CD4-positive, alpha-beta memory T cell (primary cell): ENCODE results near the gene CTXND1. TPM values are rescaled to one million over a fixed set of nuclear protein-coding genes. Genes with fewer than 3 reads are reported as not detected.
A peak's percentile ranks its signal among the peaks of the same experiment; 100 is the strongest.

Source experiments
- CTCF ChIA-PET: fragments of 350-600 bp; sonication (Branson Sonifier 250); formaldehyde crosslinking; loops from one replicate; lab custom pipeline; 2021; ENCODE audit warnings: inconsistent platforms; ENCODE audit not compliant: partially characterized antibody; lab: Charles Lee
- POLR2A ChIA-PET: fragments of 350-600 bp; sonication (Branson Sonifier 250); formaldehyde crosslinking; loops from one replicate; lab custom pipeline; 2021; ENCODE audit not compliant: partially characterized antibody; lab: Charles Lee
- DNase-seq, 5 donors: peaks; one replicate each; pipeline versions ENCODE4 v3.0.0 to v3.0.0-alpha.2; 2020 to 2022; ENCODE audit warnings: mixed read lengths in 1 of 5
- H3K27ac ChIP-seq: one replicate; pipeline ENCODE4 v1.7.0; 2013; ENCODE audit warnings: low read depth, low read length
- H3K27me3 ChIP-seq: 2 replicates; pipeline ENCODE4 v1.7.0; 2013; ENCODE audit warnings: mild to moderate bottlenecking, low read length, moderate library complexity; ENCODE audit not compliant: insufficient read depth
- H3K36me3 ChIP-seq: 2 replicates; pipeline ENCODE4 v1.7.0; 2013; ENCODE audit warnings: mild to moderate bottlenecking, low read length, moderate library complexity; ENCODE audit not compliant: insufficient read depth
- H3K4me1 ChIP-seq: 2 replicates; pipeline ENCODE4 v1.7.0; 2013; ENCODE audit warnings: mild to moderate bottlenecking, low read length, moderate library complexity; ENCODE audit not compliant: insufficient read depth
- H3K4me3 ChIP-seq, 2 donors: one replicate each; pipeline ENCODE4 v1.7.0; 2013; ENCODE audit warnings: low read length in 2 of 2, mild to moderate bottlenecking in 1 of 2
- H3K9me3 ChIP-seq, 2 donors: one replicate each; pipeline ENCODE4 v1.7.0; 2013; ENCODE audit warnings: low read length in 2 of 2, control low read depth in 1 of 2; ENCODE audit not compliant: control insufficient read depth in 1 of 2
- H3K27ac Mint-ChIP-seq, 7 donors: one replicate each; pipeline ENCODE4 v1.8.0; 2020 to 2021; ENCODE audit warnings: mixed read lengths in 7 of 7, mild to moderate bottlenecking in 6 of 7, inconsistent platforms in 3 of 7, moderate library complexity in 3 of 7
- H3K27me3 Mint-ChIP-seq, 2 donors: one replicate each; pipeline ENCODE4 v1.8.0; 2020 to 2021; ENCODE audit warnings: mixed read lengths in 2 of 2
- H3K36me3 Mint-ChIP-seq, 2 donors: one replicate each; pipeline ENCODE4 v1.8.0; 2020 to 2021; ENCODE audit warnings: mixed read lengths in 2 of 2, inconsistent platforms in 1 of 2, mild to moderate bottlenecking in 1 of 2
- H3K4me1 Mint-ChIP-seq, 4 donors: one replicate each; pipeline ENCODE4 v1.8.0; 2020 to 2021; ENCODE audit warnings: mixed read lengths in 4 of 4, mild to moderate bottlenecking in 1 of 4
- H3K4me3 Mint-ChIP-seq, 8 donors: one replicate each; pipeline ENCODE4 v1.8.0; 2020 to 2021; ENCODE audit warnings: mixed read lengths in 8 of 8, mild to moderate bottlenecking in 7 of 8, moderate library complexity in 6 of 8, inconsistent platforms in 3 of 8
- H3K9me3 Mint-ChIP-seq, 8 donors: one replicate each; pipeline ENCODE4 v1.8.0; 2020 to 2021; ENCODE audit warnings: mixed read lengths in 8 of 8, mild to moderate bottlenecking in 5 of 8, inconsistent platforms in 3 of 8, moderate library complexity in 1 of 8
- intact Hi-C: fragments of 100-400 bp; cut with micrococcal nuclease; formaldehyde crosslinking; loops from one replicate; pipeline ENCODE4 v1.15.1; 2023
- polyA plus RNA-seq, 2 donors: library from polyadenylated mRNA; unstranded; fragments of 300-500 nt; fragmentation: Illumina TruSeq; gene quantifications; one replicate each; pipeline ENCODE4 v1.2.3, GENCODE V29; 2021
- total RNA-seq, 2 experiments: library from RNA; stranded (reverse); gene quantifications; one replicate each; pipeline ENCODE4 v1.2.3, GENCODE V29; 2021

Gene CTXND1
- total and polyA plus RNA-seq, 4 experiments from 2014 or later, result not detected

- no peak overlapping the region for H3K27ac ChIP-seq
- intact Hi-C loops, result no loop called here
Measured at GRCh38 chr15:80175436-80175835, 76.6 kb downstream of the CTXND1 start.

DNA sequence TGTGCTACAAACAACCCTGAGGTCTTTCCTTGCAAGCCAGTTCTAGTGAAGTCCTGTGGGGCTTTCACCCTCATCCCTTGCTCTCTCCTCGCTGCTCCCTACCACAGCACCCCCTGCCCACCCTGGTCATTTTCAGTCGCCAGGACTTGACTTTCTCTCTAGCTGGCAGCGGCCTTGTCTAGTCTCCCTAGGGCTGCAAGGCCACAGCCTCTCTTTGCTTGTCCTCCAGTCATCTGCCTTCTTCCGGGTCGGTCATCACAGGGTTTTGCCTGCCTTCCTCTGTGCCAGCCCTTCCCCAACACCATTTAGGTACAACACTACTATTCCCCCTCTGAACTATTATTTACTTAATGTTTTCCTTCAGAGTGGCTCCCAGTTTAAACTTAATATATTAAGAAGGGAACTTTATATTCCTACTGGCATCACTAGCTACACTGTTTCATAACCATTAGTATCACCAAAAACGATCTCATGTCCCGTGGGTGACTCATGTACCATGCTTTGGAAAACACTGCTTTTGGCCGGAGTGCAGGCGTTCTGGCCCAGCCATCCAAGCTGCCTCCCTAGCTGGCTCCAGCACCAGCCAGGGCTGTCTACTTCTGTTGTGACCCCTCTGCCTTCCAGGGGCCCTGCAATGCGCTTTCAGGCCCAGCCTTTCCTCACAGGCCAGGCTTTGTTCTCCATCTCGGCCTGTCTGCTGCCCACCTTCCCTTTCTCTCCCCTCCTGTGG is 77.8 kb downstream of the CTXND1 start:
- DNase-seq, result no peak
- Histone ChIP-seq H3K27ac (no peak overlapping the region), H3K4me3 (no peak overlapping the region), H3K9me3 (no peaks in the 10 kb centered on the region), H3K4me1 (no peaks in the 10 kb centered on the region), H3K27me3 (no peaks in the 10 kb centered on the region), H3K36me3 (no peaks in the 10 kb centered on the region)
- CTCF ChIA-PET, result interaction anchor here (0.8 to 5.9 kb wide), 9 partner anchors 8 to 795 kb away, joined by 3 to 56 read pairs (median 4); no protein-coding TSS in a partner anchor
- Mint-ChIP-seq H3K4me3 (no peak overlapping the region), H3K36me3 (peaks cover 8 to 28% of the 10 kb centered on the region in 2 donors), H3K27me3 (no peaks in the 10 kb centered on the region), H3K4me1 (no peaks in the 10 kb centered on the region), H3K9me3 (no peaks in the 10 kb centered on the region), H3K27ac (peak overlapping the region in 1 of 7 donors; percentile 84)
- intact Hi-C loops, result loop anchor here (5.0 kb wide), 1 partner anchor 112 kb away; no protein-coding TSS in a partner anchor
- POLR2A ChIA-PET, result no interaction called here

More at GRCh38 chr15:80175436-80175835, 76.6 kb downstream of the CTXND1 start:
- H3K27me3 Mint-ChIP-seq, result no peaks in the 10 kb centered on the region
- Histone ChIP-seq H3K4me3 (no peak overlapping the region), H3K27me3 (no peaks in the 10 kb centered on the region), H3K36me3 (no peaks in the 10 kb centered on the region), H3K4me1 (no peaks in the 10 kb centered on the region), H3K9me3 (no peaks in the 10 kb centered on the region)
- peaks cover 9 to 31% of the 10 kb centered on the region in 2 donors for H3K36me3 Mint-ChIP-seq
- H3K4me1 Mint-ChIP-seq, result no peaks in the 10 kb centered on the region
- no peaks in the 10 kb centered on the region for H3K9me3 Mint-ChIP-seq
- POLR2A ChIA-PET, result no interaction called here
- H3K27ac Mint-ChIP-seq, result no peak overlapping the region
- DNase-seq, result no peak
- H3K4me3 Mint-ChIP-seq, result no peak overlapping the region
- CTCF ChIA-PET, result interaction anchor here (2.1 to 5.9 kb wide), 2 partner anchors 793 to 796 kb away, joined by 5 to 56 read pairs; no protein-coding TSS in a partner anchor

DNA sequence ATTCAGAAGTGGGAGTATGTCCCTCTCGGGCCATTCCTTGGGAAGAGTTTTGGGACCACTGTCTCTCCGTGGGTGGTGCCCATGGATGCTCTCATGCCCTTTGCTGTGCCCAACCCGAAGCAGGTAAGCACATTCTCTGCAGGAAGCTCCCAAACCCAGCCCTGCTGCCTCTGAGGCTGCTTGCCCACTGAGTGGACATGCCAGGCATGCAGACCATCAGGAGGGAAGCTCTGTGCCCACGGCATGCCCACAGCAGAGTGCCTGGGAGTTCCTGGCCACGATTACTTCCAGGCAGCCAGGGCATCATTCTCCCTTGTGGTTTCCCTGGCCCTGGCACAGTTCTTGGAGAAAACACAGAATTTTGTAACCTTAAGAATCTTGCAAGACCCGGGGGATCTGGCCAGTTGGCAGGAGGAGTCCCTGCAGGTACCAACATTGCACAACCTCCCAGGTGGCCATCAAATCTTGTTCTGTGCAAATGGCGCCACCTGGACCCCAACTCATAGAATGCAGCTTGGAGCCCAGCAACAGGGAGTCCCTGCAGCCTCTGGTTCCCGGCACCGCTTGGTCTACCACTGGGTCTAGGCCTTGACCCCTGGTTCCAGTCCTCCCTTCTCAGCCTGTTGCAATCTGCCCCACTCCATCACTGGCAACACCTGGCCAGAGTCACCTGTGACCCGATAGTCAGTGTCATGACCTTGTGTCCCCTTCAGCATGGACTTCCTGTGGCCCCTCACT is 78.8 kb downstream of the CTXND1 start:
- peaks cover 7 to 23% of the 10 kb centered on the region in 2 donors for H3K36me3 Mint-ChIP-seq
- intact Hi-C loops, result loop anchor here (1.0 to 5.0 kb wide), 4 partner anchors 111 to 320 kb away; no protein-coding TSS in a partner anchor
- H3K4me3 ChIP-seq, result no peak overlapping the region
- H3K27ac Mint-ChIP-seq, result no peak overlapping the region
- H3K4me1 ChIP-seq, result no peaks in the 10 kb centered on the region
- CTCF ChIA-PET, result interaction anchor here (0.8 to 5.9 kb wide), 12 partner anchors 9 to 794 kb away, joined by 3 to 56 read pairs (median 6); no protein-coding TSS in a partner anchor
- H3K4me1 Mint-ChIP-seq, result no peaks in the 10 kb centered on the region
- peaks cover 4% of the 10 kb centered on the region for H3K36me3 ChIP-seq
- H3K4me3 Mint-ChIP-seq, result peak overlapping the region in 1 of 8 donors; percentile 15
- H3K27me3 Mint-ChIP-seq, result no peaks in the 10 kb centered on the region
- DNase-seq, result peak; percentile 55 to 60 (median 59)
- no peaks in the 10 kb centered on the region for H3K27me3 ChIP-seq
- H3K9me3 ChIP-seq, result no peaks in the 10 kb centered on the region
- H3K9me3 Mint-ChIP-seq, result no peaks in the 10 kb centered on the region
- POLR2A ChIA-PET, result no interaction called here
- H3K27ac ChIP-seq, result no peak overlapping the region

- Mint-ChIP-seq H3K9me3 (no peaks in the 10 kb centered on the region), H3K4me3 (no peak overlapping the region), H3K36me3 (peaks cover 7 to 20% of the 10 kb centered on the region in 2 donors), H3K27me3 (no peaks in the 10 kb centered on the region), H3K27ac (no peak overlapping the region), H3K4me1 (no peaks in the 10 kb centered on the region)
- peaks cover 4% of the 10 kb centered on the region for H3K36me3 ChIP-seq
- H3K27ac ChIP-seq, result no peak overlapping the region
- H3K4me3 ChIP-seq, result no peak overlapping the region
- no peaks in the 10 kb centered on the region for H3K27me3 ChIP-seq
- POLR2A ChIA-PET, result interaction anchor here (0.7 kb wide), 1 partner anchor 12 kb away, joined by 3 read pairs; no protein-coding TSS in a partner anchor
- CTCF ChIA-PET, result interaction anchor here (0.7 to 5.9 kb wide), 9 partner anchors 12 to 833 kb away, joined by 3 to 56 read pairs (median 7); no protein-coding TSS in a partner anchor
- DNase-seq, result no peak
- H3K9me3 ChIP-seq, result no peaks in the 10 kb centered on the region
- no peaks in the 10 kb centered on the region for H3K4me1 ChIP-seq
- intact Hi-C loops, result loop anchor here (2.0 to 5.0 kb wide), 3 partner anchors 110 to 320 kb away; no protein-coding TSS in a partner anchor
Measured at GRCh38 chr15:80172401-80172800, 79.6 kb downstream of the CTXND1 start.

- Histone ChIP-seq H3K9me3 (no peaks in the 10 kb centered on the region), H3K27me3 (no peaks in the 10 kb centered on the region), H3K27ac (no peak overlapping the region), H3K4me3 (no peak overlapping the region), H3K36me3 (peaks cover 4% of the 10 kb centered on the region), H3K4me1 (no peaks in the 10 kb centered on the region)
- H3K4me3 Mint-ChIP-seq, result no peak overlapping the region
- H3K27me3 Mint-ChIP-seq, result no peaks in the 10 kb centered on the region
- H3K27ac Mint-ChIP-seq, result no peak overlapping the region
- H3K4me1 Mint-ChIP-seq, result no peaks in the 10 kb centered on the region
- CTCF ChIA-PET, result interaction anchor here (0.7 to 5.9 kb wide), 9 partner anchors 11 to 832 kb away, joined by 3 to 56 read pairs (median 7); no protein-coding TSS in a partner anchor
- intact Hi-C loops, result loop anchor here (2.0 to 5.0 kb wide), 3 partner anchors 109 to 319 kb away; no protein-coding TSS in a partner anchor
- POLR2A ChIA-PET, result interaction anchor here (0.7 kb wide), 1 partner anchor 11 kb away, joined by 3 read pairs; no protein-coding TSS in a partner anchor
- no peak for DNase-seq
- H3K36me3 Mint-ChIP-seq, result peaks cover 7 to 14% of the 10 kb centered on the region in 2 donors
- H3K9me3 Mint-ChIP-seq, result no peaks in the 10 kb centered on the region
Measured at GRCh38 chr15:80171787-80172186, 80.2 kb downstream of the CTXND1 start.

GRCh38 chr15:80170596-80170995 is 81.4 kb downstream of the CTXND1 start:
- Mint-ChIP-seq H3K4me3 (no peak overlapping the region), H3K27me3 (no peaks in the 10 kb centered on the region), H3K4me1 (no peaks in the 10 kb centered on the region), H3K36me3 (peaks cover 3 to 9% of the 10 kb centered on the region in 2 donors), H3K27ac (peak overlapping the region in 1 of 7 donors; percentile 48), H3K9me3 (no peaks in the 10 kb centered on the region)
- no peak overlapping the region for H3K4me3 ChIP-seq
- intact Hi-C loops, result loop anchor here (5.0 kb wide), 1 partner anchor 108 kb away; no protein-coding TSS in a partner anchor
- POLR2A ChIA-PET, result no interaction called here
- no peaks in the 10 kb centered on the region for H3K27me3 ChIP-seq
- DNase-seq, result no peak
- H3K9me3 ChIP-seq, result no peaks in the 10 kb centered on the region
- H3K27ac ChIP-seq, result no peak overlapping the region
- CTCF ChIA-PET, result no interaction called here
- peaks cover 4% of the 10 kb centered on the region for H3K36me3 ChIP-seq
- no peaks in the 10 kb centered on the region for H3K4me1 ChIP-seq
